NCI-H748 (cell line): Measurements from ENCODE around the gene PLB1.

ENCODE experiments used
- DNase-seq: peaks from one replicate; lab custom pipeline; 2025; ENCODE audit not compliant: unreplicated experiment; lab: John Stamatoyannopoulos, UW

PLB1 gene

GRCh38 chr2:28558158-28558820 is 62.4 kb downstream of the PLB1 start:
- DNase-seq, result peak; percentile 2

GRCh38 chr2:28558918-28559317 is 63.1 kb downstream of the PLB1 start:
- DNase-seq, result no peak

- no peak for DNase-seq
These were observed 68.0 kb downstream of the PLB1 start for GRCh38 chr2:28563869-28564268.

- DNase-seq, result no peak
These were observed 68.5 kb downstream of the PLB1 start for GRCh38 chr2:28564346-28564745.

GRCh38 chr2:28565033-28565432 is 69.2 kb downstream of the PLB1 start:
- DNase-seq, result no peak

GRCh38 chr2:28565720-28566295 is 69.9 kb downstream of the PLB1 start:
- DNase-seq, result peak; percentile 23

- peak; percentile 74 for DNase-seq
These were observed 70.7 kb downstream of the PLB1 start for GRCh38 chr2:28566521-28567041.

- DNase-seq, result peak; percentile 51
These were observed 71.2 kb downstream of the PLB1 start for GRCh38 chr2:28567061-28567471.

GRCh38 chr2:28568036-28568435 is 72.2 kb downstream of the PLB1 start:
- DNase-seq, result no peak

GRCh38 chr2:28568533-28568932 is 72.7 kb downstream of the PLB1 start:
- no peak for DNase-seq

- DNase-seq, result no peak
These were observed 74.6 kb downstream of the PLB1 start for GRCh38 chr2:28570431-28570830.

- no peak for DNase-seq
These were observed 80.9 kb downstream of the PLB1 start for GRCh38 chr2:28576714-28577113.

- no peak for DNase-seq
These were observed 82.2 kb downstream of the PLB1 start for GRCh38 chr2:28577791-28578680.

- DNase-seq, result no peak
These were observed 82.9 kb downstream of the PLB1 start for GRCh38 chr2:28578774-28579173.

- DNase-seq, result no peak
These were observed 83.7 kb downstream of the PLB1 start for GRCh38 chr2:28579606-28580005.

GRCh38 chr2:28580078-28580477 is 84.2 kb downstream of the PLB1 start:
- no peak for DNase-seq

- no peak for DNase-seq
These were observed 85.5 kb downstream of the PLB1 start for GRCh38 chr2:28581312-28581711.

- no peak for DNase-seq
These were observed 86.3 kb downstream of the PLB1 start for GRCh38 chr2:28582152-28582551.

- DNase-seq, result no peak
These were observed 86.7 kb downstream of the PLB1 start for GRCh38 chr2:28582595-28582994.

- DNase-seq, result no peak
These were observed 88.2 kb downstream of the PLB1 start for GRCh38 chr2:28583899-28584553.

- DNase-seq, result no peak
These were observed 91.0 kb downstream of the PLB1 start for GRCh38 chr2:28586867-28587266.
